Stomach (tissue), 9 donors: ENCODE measurements around the gene SLC17A2. TPM values are rescaled to one million over a fixed set of nuclear protein-coding genes. Genes with fewer than 3 reads are reported as not detected.

Experiments
- DNase-seq, 2 donors: peaks; one replicate each; pipeline versions ENCODE4 v3.0.0 to v3.0.0-alpha.2; 2013 to 2019
- H3K27ac ChIP-seq, 5 donors: fragments of 200-600 bp in 4 of 5; sonication (generic) in 4 of 5; one replicate each; pipeline ENCODE4 v1.5.1; 2013 to 2019; ENCODE audit warnings: mild to moderate bottlenecking in 1 of 5, moderate library complexity in 1 of 5
- H3K27me3 ChIP-seq, 3 donors: fragments of 200-600 bp; sonication (generic); one replicate each; pipeline ENCODE4 v1.5.1; 2017 to 2019; ENCODE audit warnings: mixed run types in 1 of 3
- H3K36me3 ChIP-seq, 4 donors: fragments of 200-600 bp; sonication (generic); 1 replicate in 3 of 4; 2 replicates in 1 of 4; pipeline ENCODE4 v1.5.1; 2016 to 2019
- H3K4me1 ChIP-seq, 4 donors: fragments of 200-600 bp; sonication (generic); one replicate each; pipeline ENCODE4 v1.5.1; 2016 to 2019
- H3K4me3 ChIP-seq, 4 donors: fragments of 200-600 bp; sonication (generic) in 3 of 4; one replicate each; pipeline ENCODE4 v1.5.1; 2016 to 2019; ENCODE audit warnings: mild to moderate bottlenecking in 1 of 4
- H3K9me3 ChIP-seq, 4 donors: fragments of 200-600 bp; sonication (generic); one replicate each; pipeline ENCODE4 v1.5.1; 2016 to 2019
- EP300 ChIP-seq: sonication (generic); formaldehyde crosslinking; IDR thresholded peaks from one replicate; pipeline ENCODE4 v1.6.1; 2017; ENCODE audit warnings: antibody characterized with exemption
- POLR2A ChIP-seq, 4 donors: fragments of 450-650 bp; IDR thresholded peaks; one replicate each; pipeline ENCODE4 v1.6.1; 2016; ENCODE audit warnings: antibody characterized with exemption in 4 of 4, control low read depth in 2 of 4, mild to moderate bottlenecking in 1 of 4, moderate library complexity in 1 of 4
- POLR2AphosphoS5 ChIP-seq, 3 donors: sonication (generic); formaldehyde crosslinking; IDR thresholded peaks; one replicate each; pipeline ENCODE4 v1.6.1; 2016; ENCODE audit warnings: antibody characterized with exemption in 3 of 3
- WGBS, 5 donors: extraction: QIAGEN DNeasy Blood & Tissue Kit in 3 of 5; methylation state at CpG; one replicate each; pipeline versions ENCODE4 v1.1.5 to v1.1.7; 2013 to 2018; 5-methylcytosine and 5-hydroxymethylcytosine counted together
- intact Hi-C: fragments of 100-400 bp; cut with DNase I; formaldehyde crosslinking; loops from one replicate; pipeline ENCODE4 v1.15.1; 2023; ENCODE audit warnings: low total_unique reads
- polyA plus RNA-seq, 3 donors: library from polyadenylated mRNA; stranded (reverse); fragments of 200-250 nt; gene quantifications; one replicate each; pipeline ENCODE4 v1.2.3, GENCODE V29; 2013
- total RNA-seq, 5 donors: library from RNA; depleted of rRNA; stranded (reverse); fragments of >200 nt; gene quantifications; one replicate each; pipeline versions ENCODE4 v1.1.0 to v1.2.3, GENCODE V29; 2014 to 2016
- TF ChIP-seq, protein P1 (sequence below), 7 experiments: fragments of 450-650 bp in 4 of 7; fragments of 200-600 bp in 3 of 7; sonication (generic) in 3 of 7; IDR thresholded peaks; one replicate each; pipeline ENCODE4 v1.5.1; 2016 to 2019; ENCODE audit warnings: antibody characterized with exemption in 7 of 7, control low read depth in 2 of 7, mild to moderate bottlenecking in 1 of 7
- donor health status: healthy with polysubstance abuse.
- donor health status: Bipolar disorder and iron deficiency.
- donor health status: healthy.

Gene SLC17A2
- total and polyA plus RNA-seq, 8 donors = not detected

DNA sequence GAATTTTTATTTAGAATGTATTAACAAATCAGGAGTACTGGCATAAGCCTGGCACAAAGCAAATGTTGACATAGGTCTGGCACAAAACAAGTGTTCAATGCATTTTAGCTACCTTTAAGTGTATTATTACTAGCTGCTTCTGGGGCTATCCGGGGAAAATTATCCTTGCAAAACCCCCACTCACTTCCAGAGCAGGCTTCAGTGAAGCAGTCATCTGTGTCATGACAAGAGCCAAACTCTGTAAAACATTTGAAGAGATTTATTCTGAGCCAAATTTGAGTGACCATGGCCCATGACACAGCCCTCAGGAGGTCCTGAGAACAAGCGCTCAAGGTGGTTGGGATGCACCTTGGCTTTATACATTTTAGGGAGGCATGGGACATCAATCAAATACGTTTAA is 25.7 kb upstream of the SLC17A2 start:
- DNase-seq = no peak
- Histone ChIP-seq H3K36me3 (no peaks in the 10 kb centered on the region), H3K4me1 (no peaks in the 10 kb centered on the region), H3K4me3 (no peak overlapping the region), H3K9me3 (peaks cover 0 to 7% (median 0%) of the 10 kb centered on the region in 4 donors), H3K27me3 (no peaks in the 10 kb centered on the region), H3K27ac (no peak overlapping the region)
- TF ChIP-seq POLR2AphosphoS5 (IDR thresholded peaks at IDR 0.05) (no peak), EP300 (no peak), POLR2A (IDR thresholded peaks at IDR 0.05) (no peak)
- TF ChIP-seq, protein P1, sequence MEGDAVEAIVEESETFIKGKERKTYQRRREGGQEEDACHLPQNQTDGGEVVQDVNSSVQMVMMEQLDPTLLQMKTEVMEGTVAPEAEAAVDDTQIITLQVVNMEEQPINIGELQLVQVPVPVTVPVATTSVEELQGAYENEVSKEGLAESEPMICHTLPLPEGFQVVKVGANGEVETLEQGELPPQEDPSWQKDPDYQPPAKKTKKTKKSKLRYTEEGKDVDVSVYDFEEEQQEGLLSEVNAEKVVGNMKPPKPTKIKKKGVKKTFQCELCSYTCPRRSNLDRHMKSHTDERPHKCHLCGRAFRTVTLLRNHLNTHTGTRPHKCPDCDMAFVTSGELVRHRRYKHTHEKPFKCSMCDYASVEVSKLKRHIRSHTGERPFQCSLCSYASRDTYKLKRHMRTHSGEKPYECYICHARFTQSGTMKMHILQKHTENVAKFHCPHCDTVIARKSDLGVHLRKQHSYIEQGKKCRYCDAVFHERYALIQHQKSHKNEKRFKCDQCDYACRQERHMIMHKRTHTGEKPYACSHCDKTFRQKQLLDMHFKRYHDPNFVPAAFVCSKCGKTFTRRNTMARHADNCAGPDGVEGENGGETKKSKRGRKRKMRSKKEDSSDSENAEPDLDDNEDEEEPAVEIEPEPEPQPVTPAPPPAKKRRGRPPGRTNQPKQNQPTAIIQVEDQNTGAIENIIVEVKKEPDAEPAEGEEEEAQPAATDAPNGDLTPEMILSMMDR (IDR thresholded peaks at IDR 0.05) = no peak
- intact Hi-C loops = no loop called here
- WGBS, 5 donors = 66 to 83% (median 67%) methylated on average over 3 of the region's 3 CpGs

- TF ChIP-seq POLR2AphosphoS5 (IDR thresholded peaks at IDR 0.05) (no peak), EP300 (no peak), POLR2A (IDR thresholded peaks at IDR 0.05) (no peak)
- TF ChIP-seq, protein P1 (IDR thresholded peaks at IDR 0.05) = no peak
- Histone ChIP-seq H3K4me3 (no peak overlapping the region), H3K9me3 (no peaks in the 10 kb centered on the region), H3K36me3 (no peaks in the 10 kb centered on the region), H3K27ac (no peak overlapping the region), H3K27me3 (no peaks in the 10 kb centered on the region), H3K4me1 (no peaks in the 10 kb centered on the region)
- 0 to 82% (median 66%) methylated on average over 1 of the region's 1 CpG for WGBS, 5 donors
- no peak for DNase-seq
- intact Hi-C loops = no loop called here
Observed at GRCh38 chr6:25954756-25955155, 24.3 kb upstream of the SLC17A2 start.

GRCh38 chr6:25953733-25954132 is 23.2 kb upstream of the SLC17A2 start:
- TF ChIP-seq EP300 (no peak), POLR2A (IDR thresholded peaks at IDR 0.05) (no peak), POLR2AphosphoS5 (IDR thresholded peaks at IDR 0.05) (no peak)
- TF ChIP-seq, protein P1 (IDR thresholded peaks at IDR 0.05) = no peak
- Histone ChIP-seq H3K27ac (no peak overlapping the region), H3K27me3 (no peaks in the 10 kb centered on the region), H3K36me3 (no peaks in the 10 kb centered on the region), H3K9me3 (no peaks in the 10 kb centered on the region), H3K4me3 (no peak overlapping the region), H3K4me1 (no peaks in the 10 kb centered on the region)
- intact Hi-C loops = no loop called here
- 65 to 87% (median 74%) methylated on average over 3 of the region's 3 CpGs for WGBS, 5 donors
- DNase-seq = no peak

GRCh38 chr6:25952535-25952934 is 22.0 kb upstream of the SLC17A2 start:
- intact Hi-C loops = no loop called here
- no peak overlapping the region for H3K27ac ChIP-seq
- no peak for DNase-seq
- H3K4me1 ChIP-seq = no peaks in the 10 kb centered on the region
- H3K27me3 ChIP-seq = no peaks in the 10 kb centered on the region
- no peak overlapping the region for H3K4me3 ChIP-seq
- TF ChIP-seq POLR2A (IDR thresholded peaks at IDR 0.05) (no peak), POLR2AphosphoS5 (IDR thresholded peaks at IDR 0.05) (no peak), EP300 (no peak)
- TF ChIP-seq, protein P1 (IDR thresholded peaks at IDR 0.05) = no peak
- H3K36me3 ChIP-seq = no peaks in the 10 kb centered on the region
- WGBS, 5 donors = 55 to 73% (median 66%) methylated on average over 2 of the region's 2 CpGs
- H3K9me3 ChIP-seq = no peaks in the 10 kb centered on the region
